ENCODE results near the gene ACTA1.

DNA sequence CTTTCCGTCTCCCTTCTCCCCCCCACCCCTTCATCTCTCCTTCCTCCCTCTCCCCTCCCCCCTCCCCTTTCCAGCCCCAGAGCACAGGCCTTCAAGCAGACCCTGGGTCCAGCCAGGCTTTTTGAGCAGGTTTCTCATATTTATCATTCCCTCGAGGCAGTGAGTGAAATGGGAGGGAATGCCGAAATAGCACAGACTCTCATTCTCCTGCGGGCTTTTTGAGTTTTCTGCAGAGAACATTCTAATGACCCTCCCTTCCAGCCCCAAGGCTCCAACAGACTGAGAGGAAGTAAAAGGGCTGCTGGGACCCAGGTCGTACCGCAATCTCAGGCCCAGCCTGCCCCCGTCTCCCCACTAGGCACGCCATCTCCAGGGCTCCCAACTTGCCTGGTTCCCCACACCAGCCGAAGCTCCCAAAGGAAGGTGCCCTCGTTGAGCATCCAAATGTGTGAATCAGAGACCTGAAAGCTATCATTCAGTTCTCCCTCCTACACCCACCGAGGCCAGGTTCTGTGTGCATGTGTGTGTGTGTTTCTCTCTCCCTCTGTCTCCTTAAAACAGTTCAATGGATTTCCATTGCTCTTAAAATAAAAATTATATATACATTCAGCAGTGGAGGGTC is 22.3 kb downstream of the ACTA1 start:
- TF ChIP-seq POLR2AphosphoS5 (IDR thresholded peaks at IDR 0.05; ENCODE audit: low read depth, low read length): no peak
- no peak for TF ChIP-seq EP300 (IDR thresholded peaks at IDR 0.05; ENCODE audit: borderline replicate concordance in 1 of 2, low read depth in 2 of 2, low read length in 2 of 2)

Measured in H1 (cell line).